Suppressor macrophage treated with lipopolysaccharide for 4 hours (primary cell): Measurements from ENCODE around the gene CST6.
A peak's percentile ranks its signal among the peaks of the same experiment; 100 is the strongest.

Experiments used
- DNase-seq: peaks from one replicate; pipeline ENCODE4 v3.0.0-alpha.2; 2020

The CST6 gene

DNA sequence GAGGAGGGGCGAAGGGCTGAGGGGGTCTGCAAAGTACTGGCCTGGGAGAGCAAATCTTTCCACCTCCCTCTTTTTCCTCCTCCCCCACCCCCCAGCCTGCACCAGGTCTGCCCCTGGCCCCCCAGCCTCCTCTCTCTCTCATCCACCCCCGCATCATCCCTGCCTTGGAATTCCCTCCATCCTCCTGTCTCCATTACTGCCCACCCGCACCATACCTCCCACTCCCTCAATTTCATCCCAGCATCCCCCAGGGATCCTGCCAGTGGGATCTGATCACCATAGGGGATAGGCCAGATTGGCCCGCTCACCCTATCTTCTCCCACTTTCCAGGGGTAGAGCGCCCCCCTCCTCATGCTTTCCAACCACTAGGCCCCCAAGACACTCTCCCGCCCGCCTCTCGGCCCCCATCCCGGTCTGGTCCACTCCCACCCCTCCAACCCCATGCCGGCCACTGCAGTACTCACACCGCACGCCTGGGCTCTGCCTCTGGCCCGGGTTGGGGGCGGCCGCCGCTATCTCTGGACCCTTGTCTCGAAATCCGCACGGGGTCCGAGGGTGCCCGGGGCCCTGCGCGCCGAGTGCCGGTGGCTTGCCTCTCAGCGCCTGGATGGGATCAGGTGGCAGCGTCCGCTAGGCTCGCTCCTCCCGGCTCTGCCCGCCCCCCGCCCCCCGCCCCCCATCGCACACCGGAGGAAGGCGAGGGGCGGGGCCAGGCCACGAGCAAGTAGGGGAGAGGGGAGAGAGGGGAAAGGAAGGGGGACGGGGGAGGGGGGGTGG lies 36.9 kb downstream of the CST6 start, which contains the start of gene GAL3ST3:
GAL3ST3 (minus strand) TSS at position 615 of the 777 bp plus-strand sequence. CDS start 3,746 bp downstream, outside the sequence.
- no peak for DNase-seq

DNA sequence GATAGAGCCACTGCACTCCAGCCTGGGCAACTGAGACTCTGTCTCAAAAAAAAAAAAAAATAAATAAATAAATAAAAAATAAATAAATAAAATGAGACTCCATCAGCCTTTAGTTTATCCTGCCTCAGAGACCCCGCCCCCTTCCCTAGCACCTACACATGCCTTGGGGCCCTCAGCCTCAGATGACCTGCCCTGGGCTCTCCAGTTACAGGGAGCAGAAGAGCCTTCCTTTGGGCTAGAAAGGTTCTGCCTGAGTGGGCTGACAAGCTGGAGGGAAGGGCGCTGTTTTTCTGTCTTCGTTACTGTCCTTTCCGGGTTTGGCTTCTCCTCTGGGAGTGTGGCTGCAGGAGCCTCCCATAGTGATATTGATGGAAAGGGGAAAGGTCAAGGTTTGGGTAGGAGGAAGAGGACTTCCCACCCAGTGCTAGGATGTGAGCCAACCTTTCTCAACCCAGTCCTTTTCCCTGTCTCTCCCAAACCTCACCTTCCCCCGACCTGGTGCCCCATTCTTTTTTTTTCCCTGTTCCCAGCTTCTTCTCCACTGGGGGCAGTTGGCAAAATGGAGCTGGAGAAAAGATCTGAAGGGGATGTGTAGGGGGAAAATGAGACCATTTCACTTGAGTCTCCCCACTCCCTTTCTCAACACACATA lies 38.9 kb downstream of the CST6 start:
- no peak for DNase-seq

DNA sequence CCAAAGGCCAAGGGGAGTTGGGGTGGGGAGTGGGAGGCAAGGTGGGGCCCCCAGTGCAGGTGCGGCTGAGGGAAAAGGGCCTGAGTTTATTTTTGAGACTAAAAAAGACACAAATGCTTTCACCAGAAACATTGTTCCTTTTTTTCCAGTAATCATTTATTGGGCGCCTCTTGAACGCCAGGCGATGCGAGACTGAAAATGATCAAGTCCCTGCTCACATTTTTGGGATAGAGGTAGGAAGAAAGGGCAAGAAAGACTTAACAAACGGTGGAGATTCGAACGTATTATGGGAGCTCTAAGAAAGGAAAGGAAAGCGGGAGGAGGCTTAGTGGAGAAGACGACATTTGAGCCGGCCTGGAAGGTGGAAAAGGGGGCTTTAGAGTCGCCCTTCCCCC lies 39.6 kb downstream of the CST6 start:
- DNase-seq: no peak

DNA sequence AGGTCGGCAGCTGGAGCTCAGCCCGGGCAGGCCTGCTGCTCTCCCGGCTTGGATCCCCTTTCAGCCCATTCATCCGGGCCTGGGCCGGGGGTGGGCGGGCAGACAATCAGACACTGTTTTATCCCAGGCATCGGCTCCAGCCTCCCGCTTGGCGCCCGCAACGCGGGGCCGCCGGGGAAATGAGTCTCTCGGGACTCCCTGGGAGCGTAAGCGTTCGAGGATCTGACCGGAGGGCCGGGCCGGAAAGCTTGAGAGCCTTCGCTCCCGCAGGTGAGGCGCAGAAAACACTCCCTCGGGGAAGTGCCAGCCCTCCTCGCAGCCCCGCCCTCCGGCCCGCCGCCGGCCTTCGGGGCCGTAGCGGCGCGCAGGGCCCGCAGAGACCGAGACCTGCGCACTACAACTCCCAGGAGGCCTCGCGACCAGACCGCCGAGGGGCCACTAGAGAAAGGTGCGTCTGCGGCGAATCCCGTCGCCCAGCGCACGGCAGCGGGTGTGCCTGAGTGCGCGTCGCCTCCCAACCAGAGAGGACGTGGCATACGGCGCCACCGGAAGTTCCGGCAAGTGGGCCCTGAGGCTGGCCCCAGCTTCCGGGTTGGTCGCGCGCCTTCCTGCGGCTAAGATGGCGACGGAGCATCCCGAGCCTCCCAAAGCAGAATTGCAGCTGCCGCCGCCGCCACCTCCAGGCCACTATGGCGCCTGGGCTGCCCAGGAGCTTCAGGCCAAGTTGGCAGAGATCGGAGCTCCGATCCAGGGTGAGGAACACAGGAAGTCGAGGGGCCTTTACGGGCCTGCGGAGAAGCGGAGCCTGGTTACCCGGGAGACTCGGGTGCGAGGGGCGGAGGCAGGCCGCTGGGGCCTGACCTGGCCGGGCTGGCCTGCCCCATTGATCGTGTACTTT lies 40.2 kb downstream of the CST6 start, which contains the start of gene SF3B2:
SF3B2 (plus strand) TSS at position 599 of the 898 bp plus-strand sequence; CDS start at position 620, 21 bp downstream.
- DNase-seq: peak; percentile 98

DNA sequence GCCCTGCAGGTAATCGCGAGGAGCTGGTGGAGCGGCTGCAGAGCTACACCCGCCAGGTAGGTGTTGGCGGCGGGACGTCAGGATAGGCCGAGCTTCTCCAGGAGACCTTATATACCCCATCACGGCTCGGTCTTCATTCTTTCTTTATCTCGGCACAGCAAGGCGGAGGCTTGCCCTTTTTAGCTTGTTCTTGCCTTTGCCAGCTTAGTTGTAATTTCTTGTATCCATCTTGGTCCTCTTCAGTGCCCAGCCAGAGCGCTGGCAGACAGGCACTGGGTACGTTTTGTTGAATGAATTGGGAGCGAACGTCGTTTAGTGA lies 40.8 kb downstream of the CST6 start:
- DNase-seq: no peak

DNA sequence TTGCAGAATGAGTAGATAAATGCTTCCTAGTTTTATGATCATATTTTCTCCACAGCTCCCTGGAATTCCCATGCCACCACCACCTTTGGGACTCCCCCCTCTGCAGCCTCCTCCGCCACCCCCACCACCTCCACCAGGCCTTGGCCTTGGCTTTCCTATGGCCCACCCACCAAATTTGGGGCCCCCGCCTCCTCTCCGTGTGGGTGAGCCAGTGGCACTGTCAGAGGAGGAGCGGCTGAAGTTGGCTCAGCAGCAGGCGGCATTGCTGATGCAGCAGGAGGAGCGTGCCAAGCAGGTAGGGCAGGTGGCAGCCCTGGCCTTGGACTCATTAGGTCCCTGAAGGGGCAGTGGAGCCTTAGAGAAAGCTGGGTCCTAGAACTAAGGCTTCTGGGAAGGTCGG lies 43.2 kb downstream of the CST6 start:
- DNase-seq: no peak

DNA sequence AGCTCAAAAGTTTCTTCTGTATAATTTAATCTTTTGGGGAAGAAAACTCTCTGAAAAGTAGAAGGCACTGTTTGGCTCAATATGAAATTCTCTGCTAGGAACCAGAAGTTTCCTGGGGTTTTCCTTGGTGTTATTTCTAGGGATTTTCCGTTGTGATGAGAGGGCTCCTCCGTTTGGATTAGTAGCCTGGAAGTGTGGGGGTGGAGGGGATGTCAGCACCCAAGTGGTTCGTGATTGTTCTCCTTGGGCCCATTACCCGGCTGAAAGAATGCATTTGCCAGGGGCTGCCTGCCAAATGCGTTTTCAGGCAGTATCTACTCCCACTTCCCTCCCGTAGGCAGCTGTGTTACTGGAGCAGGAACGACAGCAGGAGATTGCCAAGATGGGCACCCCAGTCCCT lies 44.7 kb downstream of the CST6 start:
- DNase-seq: peak; percentile 35

DNA sequence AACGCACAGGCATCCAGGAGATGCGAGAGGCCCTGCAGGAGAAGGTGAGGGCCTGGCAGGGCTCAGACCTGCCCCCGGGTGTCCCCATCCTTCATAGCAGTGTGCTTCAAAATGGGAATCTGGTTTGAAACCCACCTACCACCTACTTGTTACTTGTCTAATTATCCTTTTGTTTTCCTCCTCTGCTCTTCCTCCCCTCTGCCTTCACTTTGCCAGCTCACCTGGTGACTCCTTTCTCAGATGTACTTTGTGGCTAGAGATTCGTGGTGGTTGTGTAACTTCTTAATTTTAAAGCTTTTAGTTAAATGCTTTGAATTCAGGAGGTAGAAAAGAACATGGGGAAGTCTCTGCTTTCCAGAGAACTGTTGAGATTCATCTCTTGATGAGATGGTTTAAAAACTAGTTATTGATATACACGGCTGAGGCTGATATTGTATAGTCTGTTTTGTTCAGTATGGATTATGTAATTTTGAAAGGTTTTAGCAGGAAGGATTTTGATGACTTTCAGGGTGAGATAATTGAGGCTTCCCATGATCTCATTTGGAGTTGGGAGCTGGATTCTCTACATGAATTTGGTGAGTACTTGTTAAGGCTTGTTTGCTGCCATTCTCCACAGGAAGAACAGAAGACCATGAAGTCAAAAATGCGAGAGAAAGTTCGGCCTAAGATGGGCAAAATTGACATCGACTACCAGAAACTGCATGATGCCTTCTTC lies 48.3 kb downstream of the CST6 start:
- DNase-seq: no peak

DNA sequence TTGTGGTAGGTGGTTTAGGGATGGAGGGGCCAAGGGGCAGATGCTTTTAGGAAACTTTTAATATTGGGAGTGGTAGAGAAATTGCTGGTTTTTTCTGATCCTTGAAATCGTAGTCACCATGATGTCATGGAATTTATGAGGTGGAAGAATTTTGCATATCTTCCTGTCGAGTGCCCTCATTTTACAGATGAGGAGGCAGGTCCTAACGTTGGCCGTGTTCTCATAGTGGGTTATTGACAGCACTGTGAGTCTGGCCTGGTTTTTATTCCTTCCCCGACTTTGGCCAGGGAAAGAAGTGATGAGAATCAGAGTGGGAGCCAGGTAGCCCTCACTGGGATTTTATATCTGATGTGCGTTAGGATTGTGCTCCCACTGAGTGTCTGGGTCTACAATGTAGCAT lies 49.5 kb downstream of the CST6 start:
- no peak for DNase-seq

DNA sequence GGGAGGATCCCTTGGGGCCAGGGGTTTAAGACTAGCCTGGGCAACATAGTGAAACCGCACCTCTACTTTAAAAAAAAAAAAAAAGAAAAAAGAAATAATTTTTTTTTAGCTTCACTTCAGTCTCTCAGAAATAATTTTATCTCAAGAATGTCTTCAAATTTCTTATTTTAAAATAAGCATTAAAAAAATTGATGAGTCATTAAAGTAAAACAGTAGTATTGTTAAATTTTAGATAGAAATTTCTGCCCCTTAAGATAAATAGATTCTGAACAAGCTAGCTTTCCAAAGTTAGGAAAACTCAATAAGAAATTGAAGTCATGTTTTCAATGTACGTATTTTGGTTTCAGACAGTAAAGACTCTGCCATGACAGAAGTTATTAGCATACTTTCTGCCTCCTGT lies 50.6 kb downstream of the CST6 start:
- DNase-seq: no peak
